Measurements from ENCODE around the gene ADAMTS17. TPM values are rescaled to one million over a fixed set of nuclear protein-coding genes. Genes with fewer than 3 reads are reported as not detected.

Gene ADAMTS17
- total RNA-seq, 1 donor from 2014 or later: 1.5 TPM

- H3K9me3 Mint-ChIP-seq: peaks cover 14% of the 10 kb centered on the region
Observed at GRCh38 chr15:100124361-100124760, 217.4 kb downstream of the ADAMTS17 start.

GRCh38 chr15:100123611-100124010, 218.2 kb downstream of the ADAMTS17 start:
- Mint-ChIP-seq H3K4me1 (peaks cover 9% of the 10 kb centered on the region), H3K9me3 (peaks cover 14% of the 10 kb centered on the region), H3K4me3 (no peak overlapping the region), H3K36me3 (no peaks in the 10 kb centered on the region), H3K27me3 (ENCODE audit: insufficient read depth, low read depth) (peaks cover 6% of the 10 kb centered on the region), H3K27ac (no peak overlapping the region)
- no peaks in the 10 kb centered on the region for H3F3A ChIP-seq (ENCODE audit: low read depth)
- H2AFZ ChIP-seq (replicated peaks): no peak overlapping the region
- H3K4me1 ChIP-seq: no peaks in the 10 kb centered on the region
- no peak overlapping the region for H3K4me3 ChIP-seq
- H3K36me3 ChIP-seq: no peaks in the 10 kb centered on the region
- H3K27me3 ChIP-seq: no peaks in the 10 kb centered on the region
- no peak overlapping the region for H3K9ac ChIP-seq
- no peak overlapping the region for H3K4me2 ChIP-seq
- H4K20me1 ChIP-seq (ENCODE audit: low read depth): no peaks in the 10 kb centered on the region
- H3K27ac ChIP-seq: no peak overlapping the region
- DNase-seq (ENCODE audit: low spot score): no peak
- TF ChIP-seq CTCF (IDR thresholded peaks at IDR 0.05): no peak
- TF ChIP-seq EZH2phosphoT487 (IDR thresholded peaks at IDR 0.05): no peak
- TF ChIP-seq EZH2 (IDR thresholded peaks at IDR 0.05): no peak
- H3K79me2 ChIP-seq (ENCODE audit: low read depth): no peaks in the 10 kb centered on the region
- no peaks in the 10 kb centered on the region for H3K9me3 ChIP-seq (ENCODE audit: low read depth)

More at GRCh38 chr15:100124361-100124760, 217.4 kb downstream of the ADAMTS17 start:
- no peak overlapping the region for H3K27ac Mint-ChIP-seq
- Histone ChIP-seq H3K9ac (no peak overlapping the region), H2AFZ (replicated peaks) (no peak overlapping the region), H3K27ac (no peak overlapping the region), H3K4me3 (no peak overlapping the region), H3K4me2 (no peak overlapping the region), H3K79me2 (ENCODE audit: low read depth) (no peaks in the 10 kb centered on the region), H4K20me1 (ENCODE audit: low read depth) (no peaks in the 10 kb centered on the region), H3F3A (ENCODE audit: low read depth) (no peaks in the 10 kb centered on the region), H3K9me3 (ENCODE audit: low read depth) (no peaks in the 10 kb centered on the region), H3K36me3 (no peaks in the 10 kb centered on the region), H3K27me3 (no peaks in the 10 kb centered on the region), H3K4me1 (no peaks in the 10 kb centered on the region)
- no peak for DNase-seq (ENCODE audit: low spot score)
- TF ChIP-seq CTCF (IDR thresholded peaks at IDR 0.05) (no peak), EZH2phosphoT487 (IDR thresholded peaks at IDR 0.05) (no peak), EZH2 (IDR thresholded peaks at IDR 0.05) (no peak)
- peaks cover 4% of the 10 kb centered on the region for H3K27me3 Mint-ChIP-seq (ENCODE audit: insufficient read depth, low read depth)
- H3K36me3 Mint-ChIP-seq: no peaks in the 10 kb centered on the region
- no peak overlapping the region for H3K4me3 Mint-ChIP-seq
- peaks cover 9% of the 10 kb centered on the region for H3K4me1 Mint-ChIP-seq

GRCh38 chr15:100121285-100121684, 220.5 kb downstream of the ADAMTS17 start:
- H3K4me1 ChIP-seq: no peaks in the 10 kb centered on the region
- Mint-ChIP-seq H3K27ac (no peak overlapping the region), H3K27me3 (ENCODE audit: insufficient read depth, low read depth) (peaks cover 7% of the 10 kb centered on the region), H3K4me1 (peaks cover 9% of the 10 kb centered on the region), H3K9me3 (peaks cover 14% of the 10 kb centered on the region), H3K36me3 (no peaks in the 10 kb centered on the region), H3K4me3 (peak overlapping the region; percentile 8)
- H3K9ac ChIP-seq: no peak overlapping the region
- TF ChIP-seq EZH2 (IDR thresholded peaks at IDR 0.05): no peak
- no peak for TF ChIP-seq CTCF (IDR thresholded peaks at IDR 0.05)
- no peak for TF ChIP-seq EZH2phosphoT487 (IDR thresholded peaks at IDR 0.05)
- no peaks in the 10 kb centered on the region for H4K20me1 ChIP-seq (ENCODE audit: low read depth)
- H3K4me3 ChIP-seq: no peak overlapping the region
- no peak for DNase-seq (ENCODE audit: low spot score)
- H3K27me3 ChIP-seq: no peaks in the 10 kb centered on the region
- no peak overlapping the region for H3K27ac ChIP-seq
- H3K79me2 ChIP-seq (ENCODE audit: low read depth): no peaks in the 10 kb centered on the region
- no peak overlapping the region for H2AFZ ChIP-seq (replicated peaks)
- no peaks in the 10 kb centered on the region for H3F3A ChIP-seq (ENCODE audit: low read depth)
- H3K9me3 ChIP-seq (ENCODE audit: low read depth): no peaks in the 10 kb centered on the region
- no peaks in the 10 kb centered on the region for H3K36me3 ChIP-seq
- H3K4me2 ChIP-seq: no peak overlapping the region

Data from neural progenitor cell (in vitro differentiated cells).